Mesenchymal stem cell (in vitro differentiated cells and primary cell): ENCODE data around the gene TSPAN9.

Source experiments
- DNase-seq: peaks from one replicate; pipeline ENCODE4 v3.0.0-alpha.2; 2013
- H2AFZ ChIP-seq: one replicate; pipeline ENCODE4 v1.6.1; 2013; ENCODE audit warnings: low read depth, mild to moderate bottlenecking, control low read depth, inconsistent platforms, low read length, moderate library complexity
- H2AK5ac ChIP-seq: 2 replicates; pipeline ENCODE4 v1.6.1; 2013; ENCODE audit warnings: low read length, moderate library complexity, mild to moderate bottlenecking, inconsistent platforms; ENCODE audit not compliant: severe bottlenecking
- H2BK120ac ChIP-seq: one replicate; pipeline ENCODE4 v1.6.1; 2013; ENCODE audit warnings: low read depth, mild to moderate bottlenecking, inconsistent platforms, low read length, moderate library complexity
- H2BK12ac ChIP-seq, 2 experiments: one replicate each; pipeline ENCODE4 v1.6.1; 2013; ENCODE audit warnings: inconsistent platforms in 2 of 2, low read length in 2 of 2, mild to moderate bottlenecking in 2 of 2, moderate library complexity in 2 of 2, control low read depth in 1 of 2
- H2BK15ac ChIP-seq: one replicate; pipeline ENCODE4 v1.6.1; 2013; ENCODE audit warnings: mild to moderate bottlenecking, low read depth, inconsistent platforms; ENCODE audit not compliant: poor library complexity, severe bottlenecking
- H2BK5ac ChIP-seq: 2 replicates; pipeline ENCODE4 v1.6.1; 2013; ENCODE audit warnings: low read depth, mild to moderate bottlenecking, low read length, control low read depth, inconsistent platforms; ENCODE audit not compliant: poor library complexity, severe bottlenecking
- H3K14ac ChIP-seq, 2 experiments: one replicate each; pipeline ENCODE4 v1.6.1; 2013; ENCODE audit warnings: inconsistent platforms in 2 of 2, low read length in 2 of 2, control low read depth in 1 of 2, mild to moderate bottlenecking in 1 of 2, moderate library complexity in 1 of 2
- H3K18ac ChIP-seq, 2 experiments: one replicate each; pipeline ENCODE4 v1.6.1; 2013; ENCODE audit warnings: inconsistent platforms in 2 of 2, low read length in 2 of 2, control low read depth in 1 of 2, low read depth in 1 of 2, mild to moderate bottlenecking in 1 of 2
- H3K23ac ChIP-seq, 2 experiments: one replicate each; pipeline ENCODE4 v1.6.1; 2013; ENCODE audit warnings: inconsistent platforms in 2 of 2, low read length in 2 of 2, mild to moderate bottlenecking in 2 of 2, moderate library complexity in 2 of 2, control low read depth in 1 of 2
- H3K27ac ChIP-seq: 2 replicates; pipeline ENCODE4 v1.5.1; 2013; ENCODE audit warnings: mild to moderate bottlenecking, moderate library complexity, low read length, control low read depth, inconsistent platforms; ENCODE audit not compliant: poor library complexity, severe bottlenecking
- H3K27me3 ChIP-seq, 2 experiments: 2 replicates each; pipeline versions ENCODE4 v1.6.1 to v1.7.0; 2013; ENCODE audit warnings: low read length in 2 of 2, mild to moderate bottlenecking in 2 of 2, moderate library complexity in 2 of 2, control low read depth in 1 of 2, inconsistent platforms in 1 of 2; ENCODE audit not compliant: control insufficient read depth in 1 of 2, insufficient read depth in 1 of 2
- H3K36me3 ChIP-seq, 2 experiments: 2 replicates each; pipeline versions ENCODE4 v1.6.1 to v1.7.0; 2013; ENCODE audit warnings: low read length in 2 of 2, control low read depth in 1 of 2, inconsistent platforms in 1 of 2, low read depth in 1 of 2, mild to moderate bottlenecking in 1 of 2; ENCODE audit not compliant: insufficient read depth in 2 of 2, control insufficient read depth in 1 of 2
- H3K4ac ChIP-seq, 2 experiments: one replicate each; pipeline ENCODE4 v1.6.1; 2013; ENCODE audit warnings: inconsistent platforms in 2 of 2, low read length in 2 of 2, mild to moderate bottlenecking in 2 of 2, moderate library complexity in 2 of 2, control low read depth in 1 of 2, low read depth in 1 of 2
- H3K4me1 ChIP-seq: 2 replicates; pipeline ENCODE4 v1.6.1; 2013; ENCODE audit warnings: low read depth, low read length, control low read depth; ENCODE audit not compliant: control insufficient read depth, insufficient read depth
- H3K4me2 ChIP-seq: 2 replicates; pipeline ENCODE4 v1.6.1; 2013; ENCODE audit warnings: low read length, mild to moderate bottlenecking, inconsistent platforms; ENCODE audit not compliant: poor library complexity, severe bottlenecking
- H3K4me3 ChIP-seq, 2 experiments: 2 replicates each; pipeline versions ENCODE4 v1.5.1 to v1.7.0; 2013; ENCODE audit warnings: low read length in 2 of 2, mild to moderate bottlenecking in 2 of 2, control low read depth in 1 of 2, low read depth in 1 of 2; ENCODE audit not compliant: insufficient read depth in 1 of 2
- H3K79me1 ChIP-seq: replicated peaks from 2 replicates; pipeline ENCODE4 v1.6.1; 2013; ENCODE audit warnings: mild to moderate bottlenecking, control low read depth, low read length, inconsistent platforms; ENCODE audit not compliant: poor library complexity, severe bottlenecking
- H3K9ac ChIP-seq: 2 replicates; pipeline ENCODE4 v1.7.0; 2013; ENCODE audit warnings: mild to moderate bottlenecking, low read length, moderate library complexity
- H3K9me3 ChIP-seq: 2 replicates; pipeline ENCODE4 v1.7.0; 2013; ENCODE audit warnings: mild to moderate bottlenecking, low read length; ENCODE audit not compliant: control insufficient read depth
- H4K8ac ChIP-seq: one replicate; pipeline ENCODE4 v1.6.1; 2013; ENCODE audit warnings: inconsistent platforms, mild to moderate bottlenecking, low read length, moderate library complexity
- H4K91ac ChIP-seq: one replicate; pipeline ENCODE4 v1.6.1; 2013; ENCODE audit warnings: mild to moderate bottlenecking, low read length, inconsistent platforms
- WGBS: methylation state at CpG from one replicate; pipeline ENCODE4 v1.1.7; 2013; ENCODE audit warnings: mixed read lengths; 5-methylcytosine and 5-hydroxymethylcytosine counted together

The TSPAN9 gene

DNA sequence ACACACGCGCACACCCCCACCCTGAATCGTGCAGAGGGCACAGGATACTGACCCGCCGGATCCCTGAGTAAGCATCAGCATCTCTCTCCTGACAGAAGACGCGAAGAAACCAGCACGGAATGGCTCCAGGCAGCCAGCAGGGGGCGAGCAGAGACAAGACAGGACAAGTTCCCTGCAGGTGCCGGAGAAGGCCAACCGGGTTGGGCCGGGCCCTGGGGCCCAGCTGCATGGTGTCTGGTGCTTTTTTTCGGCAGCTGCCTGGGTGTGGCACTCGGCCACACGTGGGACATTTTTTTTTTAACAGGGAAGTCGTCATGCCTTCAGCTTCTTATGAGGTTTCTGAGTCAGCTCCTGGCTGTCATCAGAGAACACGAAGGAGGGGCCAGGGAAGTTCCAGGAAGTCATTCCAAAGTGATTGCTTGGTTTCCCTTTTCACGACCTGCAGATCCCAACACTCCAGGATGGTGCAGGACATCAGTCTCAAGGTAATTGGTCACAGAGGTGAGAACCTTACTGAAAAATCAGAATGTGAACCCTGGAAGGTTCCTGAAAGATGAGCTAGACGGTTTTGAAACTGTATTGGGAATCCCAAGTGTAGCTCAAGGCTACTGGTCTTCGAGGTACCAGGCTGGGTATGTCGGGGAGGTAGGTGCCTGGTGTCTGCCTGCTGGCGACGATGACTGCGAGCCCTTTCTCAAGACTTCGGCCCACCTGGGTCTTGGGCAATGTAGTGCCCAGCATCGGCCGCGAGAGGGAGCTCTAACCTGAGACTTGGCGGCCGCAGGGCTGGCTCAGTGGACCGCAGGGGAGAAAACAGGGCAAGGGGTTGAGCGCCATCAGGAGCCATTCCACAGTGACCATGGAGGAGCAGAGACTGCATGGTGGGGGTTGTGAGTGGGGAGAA lies 223.0 kb downstream of the TSPAN9 start:
- Histone ChIP-seq H3K27me3 (peaks cover 0 to 24% of the 10 kb centered on the region in 2 experiments), H3K4me3 (peak overlapping the region in 1 of 2 experiments; percentile 70), H2AK5ac (no peak overlapping the region), H2BK12ac (peak overlapping the region in 1 of 2 experiments; percentile 58), H2BK5ac (no peak overlapping the region), H2BK120ac (no peak overlapping the region), H3K9me3 (no peaks in the 10 kb centered on the region), H3K4me1 (peaks cover 31% of the 10 kb centered on the region), H3K36me3 (peaks cover 0 to 2% of the 10 kb centered on the region in 2 experiments), H3K4me2 (peak overlapping the region; percentile 56), H4K8ac (peak overlapping the region; percentile 49), H3K79me1 (no peaks in the 10 kb centered on the region), H2AFZ (peak overlapping the region; percentile 18), H3K9ac (peak overlapping the region; percentile 87), H3K4ac (no peak overlapping the region), H3K18ac (peak overlapping the region in 1 of 2 experiments; percentile 29), H4K91ac (no peak overlapping the region), H3K14ac (peak overlapping the region in 1 of 2 experiments; percentile 15), H2BK15ac (peak overlapping the region; percentile 33), H3K27ac (peak overlapping the region; percentile 75), H3K23ac (no peak overlapping the region)
- 4% methylated on average over 31 of the region's 32 CpGs for WGBS
- peak; percentile 93 for DNase-seq

DNA sequence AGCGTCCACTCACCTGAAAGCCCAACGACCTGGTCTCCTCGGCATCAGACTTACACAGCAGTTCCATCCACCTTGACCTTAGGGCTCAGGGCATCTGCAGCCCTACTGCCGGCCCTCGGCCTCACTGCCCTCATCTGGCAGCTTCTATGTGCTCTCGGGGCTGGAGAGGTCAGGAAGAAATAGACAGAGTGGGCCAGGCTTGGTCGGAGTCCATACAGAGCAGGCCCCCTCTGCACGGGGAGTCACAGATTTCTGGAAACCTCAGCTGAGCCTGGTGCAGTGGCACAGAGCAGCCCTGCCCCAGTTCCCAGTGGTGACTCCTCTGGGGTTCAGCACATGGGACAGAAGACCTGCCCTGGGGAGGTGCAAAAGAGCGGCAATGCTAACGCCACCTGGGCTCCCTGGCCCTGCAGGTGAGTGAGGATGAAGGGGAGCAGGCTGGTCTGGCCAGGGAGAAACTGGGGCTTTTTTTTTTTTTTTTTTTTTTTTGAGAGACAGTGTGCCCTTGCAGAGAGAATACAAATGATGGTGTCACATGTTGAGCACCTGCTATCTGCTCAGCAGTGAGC lies 223.7 kb downstream of the TSPAN9 start:
- H3K4me2 ChIP-seq = no peak overlapping the region
- 69% methylated on average over 10 of the region's 10 CpGs for WGBS
- H3K14ac ChIP-seq = no peak overlapping the region
- H2AFZ ChIP-seq = no peak overlapping the region
- H4K8ac ChIP-seq = no peak overlapping the region
- no peaks in the 10 kb centered on the region for H3K79me1 ChIP-seq
- H3K36me3 ChIP-seq = no peaks in the 10 kb centered on the region
- no peak overlapping the region for H2BK120ac ChIP-seq
- H3K4ac ChIP-seq = no peak overlapping the region
- peaks cover 0 to 24% of the 10 kb centered on the region in 2 experiments for H3K27me3 ChIP-seq
- H3K9me3 ChIP-seq = no peaks in the 10 kb centered on the region
- H3K18ac ChIP-seq = peak overlapping the region in 1 of 2 experiments; percentile 29
- no peak overlapping the region for H2AK5ac ChIP-seq
- no peak overlapping the region for H3K9ac ChIP-seq
- no peak for DNase-seq
- H3K23ac ChIP-seq = no peak overlapping the region
- H3K27ac ChIP-seq = no peak overlapping the region
- no peak overlapping the region for H2BK5ac ChIP-seq
- H2BK15ac ChIP-seq = no peak overlapping the region
- no peak overlapping the region for H3K4me3 ChIP-seq
- H2BK12ac ChIP-seq = no peak overlapping the region
- no peak overlapping the region for H4K91ac ChIP-seq
- peaks cover 33% of the 10 kb centered on the region for H3K4me1 ChIP-seq

DNA sequence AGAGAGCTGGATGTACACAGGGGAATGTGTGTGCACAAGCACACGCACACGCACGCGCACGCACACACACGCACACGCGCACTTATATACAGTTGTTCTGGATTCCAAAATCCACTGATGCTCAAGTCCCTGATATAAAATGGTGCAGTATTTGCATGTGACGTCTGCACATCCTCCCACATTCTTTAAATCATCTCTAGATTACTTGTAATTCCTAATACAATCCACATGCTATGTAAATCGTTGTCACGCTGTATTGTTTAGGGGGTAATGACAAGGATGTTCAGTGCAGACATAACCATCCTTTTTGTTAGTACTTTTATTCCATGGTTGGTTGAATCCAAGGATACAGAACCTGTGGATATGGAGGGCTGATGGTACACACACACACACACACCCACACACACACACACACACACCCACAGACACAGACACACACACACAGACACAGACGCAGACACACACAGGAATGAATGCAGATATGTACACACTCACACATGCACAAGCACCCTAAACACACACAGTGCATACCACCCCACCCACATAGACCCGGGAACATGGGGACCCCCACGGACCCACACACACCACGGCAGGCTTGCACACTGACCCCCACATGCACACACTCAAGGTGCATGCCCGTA lies 225.3 kb downstream of the TSPAN9 start:
- WGBS = 98% methylated on average over 14 of the region's 16 CpGs
- no peak overlapping the region for H2BK120ac ChIP-seq
- no peak overlapping the region for H3K18ac ChIP-seq
- no peak overlapping the region for H3K4me2 ChIP-seq
- no peak overlapping the region for H4K91ac ChIP-seq
- no peaks in the 10 kb centered on the region for H3K79me1 ChIP-seq
- H4K8ac ChIP-seq = no peak overlapping the region
- peaks cover 0 to 25% of the 10 kb centered on the region in 2 experiments for H3K27me3 ChIP-seq
- H3K23ac ChIP-seq = no peak overlapping the region
- H3K4ac ChIP-seq = no peak overlapping the region
- H2AK5ac ChIP-seq = no peak overlapping the region
- no peak overlapping the region for H3K27ac ChIP-seq
- no peaks in the 10 kb centered on the region for H3K36me3 ChIP-seq
- H3K4me3 ChIP-seq = no peak overlapping the region
- H2AFZ ChIP-seq = no peak overlapping the region
- H3K4me1 ChIP-seq = peaks cover 33% of the 10 kb centered on the region
- peak overlapping the region in 1 of 2 experiments; percentile 63 for H3K14ac ChIP-seq
- no peak overlapping the region for H2BK5ac ChIP-seq
- DNase-seq = no peak
- H3K9ac ChIP-seq = no peak overlapping the region
- H2BK15ac ChIP-seq = no peak overlapping the region
- H3K9me3 ChIP-seq = no peaks in the 10 kb centered on the region
- no peak overlapping the region for H2BK12ac ChIP-seq
